Lung (tissue), 12 donors: ENCODE measurements around the gene PIAS2. TPM values are rescaled to one million over a fixed set of nuclear protein-coding genes. Genes with fewer than 3 reads are reported as not detected.

Source experiments
- ATAC-seq: fragments of 200-7000 bp; cut with Tn5 transposase; one replicate; pipeline ENCODE4 v1.9.1; 2020; ENCODE audit warnings: moderate number of reproducible peaks; ENCODE audit not compliant: insufficient read depth, low FRiP score
- DNase-seq, 3 donors: peaks; one replicate each; pipeline ENCODE4 v3.0.0-alpha.2; 2013 to 2017
- H3K27ac ChIP-seq, 2 donors: one replicate each; pipeline ENCODE4 v1.5.1; 2013; ENCODE audit warnings: mild to moderate bottlenecking in 2 of 2, moderate library complexity in 2 of 2, control low read depth in 1 of 2, inconsistent platforms in 1 of 2, low read depth in 1 of 2, low read length in 1 of 2
- H3K27me3 ChIP-seq, 3 donors: one replicate each; pipeline ENCODE4 v1.5.1; 2013; ENCODE audit warnings: low read length in 2 of 3; ENCODE audit not compliant: control insufficient read depth in 3 of 3, insufficient read depth in 3 of 3
- H3K36me3 ChIP-seq, 4 donors: one replicate each; pipeline ENCODE4 v1.5.1; 2013; ENCODE audit warnings: low read length in 4 of 4, mild to moderate bottlenecking in 1 of 4, moderate library complexity in 1 of 4; ENCODE audit not compliant: control insufficient read depth in 4 of 4, insufficient read depth in 4 of 4
- H3K4me1 ChIP-seq, 5 donors: one replicate each; pipeline ENCODE4 v1.5.1; 2013; ENCODE audit warnings: low read length in 5 of 5, mild to moderate bottlenecking in 2 of 5, moderate library complexity in 1 of 5; ENCODE audit not compliant: control insufficient read depth in 5 of 5, insufficient read depth in 5 of 5
- H3K4me3 ChIP-seq: one replicate; pipeline ENCODE4 v1.5.1; 2013; ENCODE audit warnings: mild to moderate bottlenecking, control low read depth, moderate library complexity
- H3K9ac ChIP-seq, 2 donors: one replicate each; pipeline ENCODE4 v1.5.1; 2013; ENCODE audit warnings: low read length in 2 of 2, control low read depth in 1 of 2; ENCODE audit not compliant: insufficient read depth in 1 of 2
- H3K9me3 ChIP-seq, 4 donors: one replicate each; pipeline ENCODE4 v1.5.1; 2013; ENCODE audit warnings: low read length in 3 of 4, mild to moderate bottlenecking in 1 of 4, moderate library complexity in 1 of 4; ENCODE audit not compliant: control insufficient read depth in 4 of 4, insufficient read depth in 3 of 4
- CTCF ChIP-seq: IDR thresholded peaks from 2 replicates; pipeline ENCODE4 v1.5.1; 2012; ENCODE audit warnings: mild to moderate bottlenecking; ENCODE audit errors: control extremely low read depth, extremely low read depth
- WGBS, 2 donors: extraction: QIAGEN DNeasy Blood & Tissue Kit; methylation state at CpG; one replicate each; pipeline ENCODE4 v1.1.7; 2013; 5-methylcytosine and 5-hydroxymethylcytosine counted together
- polyA plus RNA-seq, 2 donors: library from polyadenylated mRNA; stranded (reverse); fragments of 200-250 nt; gene quantifications; one replicate each; pipeline ENCODE4 v1.2.1, GENCODE V29; 2013
- total RNA-seq, 2 donors: library from RNA; depleted of rRNA in 1 of 2; stranded (reverse); fragments of >200 nt in 1 of 2; gene quantifications; one replicate each; pipeline ENCODE4 v1.2.1, GENCODE V29; 2014 to 2021
- donor health status: control.
- donor health status: control.
- donor health status: Bipolar disorder and iron deficiency.
- donor health status: healthy.
- donor health status: DM: yes; HTN: yes; CAD: no.

The PIAS2 gene
- total and polyA plus RNA-seq, 4 donors = 4.2 to 47.6 (median 18.0) TPM

- no peak overlapping the region for H3K4me3 ChIP-seq
- no peaks in the 10 kb centered on the region for H3K36me3 ChIP-seq
- peak in 1 of 3 donors; percentile 3 for DNase-seq
- peaks cover 0 to 10% (median 0%) of the 10 kb centered on the region in 4 donors for H3K9me3 ChIP-seq
- H3K4me1 ChIP-seq = peaks cover 0 to 17% (median 0%) of the 10 kb centered on the region in 5 donors
- H3K9ac ChIP-seq = no peak overlapping the region
- peaks cover 11 to 61% (median 52%) of the 10 kb centered on the region in 3 donors for H3K27me3 ChIP-seq
- no peak overlapping the region for H3K27ac ChIP-seq
- no peak for ATAC-seq
- WGBS, 2 donors = 47 to 48% methylated on average over 13 of the region's 13 CpGs
- no peak for TF ChIP-seq CTCF
These were observed 162.5 kb downstream of the PIAS2 start for GRCh38 chr18:46754661-46755292.

GRCh38 chr18:46754188-46754587 is 163.1 kb downstream of the PIAS2 start:
- H3K27ac ChIP-seq = no peak overlapping the region
- no peak for TF ChIP-seq CTCF
- H3K27me3 ChIP-seq = peaks cover 11 to 55% (median 46%) of the 10 kb centered on the region in 3 donors
- 59 to 62% methylated on average over 3 of the region's 3 CpGs for WGBS, 2 donors
- H3K9me3 ChIP-seq = peaks cover 0 to 10% (median 0%) of the 10 kb centered on the region in 4 donors
- no peak for ATAC-seq
- H3K4me3 ChIP-seq = no peak overlapping the region
- no peaks in the 10 kb centered on the region for H3K36me3 ChIP-seq
- H3K4me1 ChIP-seq = peaks cover 0 to 17% (median 0%) of the 10 kb centered on the region in 5 donors
- no peak for DNase-seq
- H3K9ac ChIP-seq = no peak overlapping the region

Other genes with a start within 250 kb of the PIAS2 start
- gene ST8SIA5, start 160.5 kb downstream of the PIAS2 start, total RNA-seq = under 1 TPM; 0.09 TPM
- gene ST8SIA5, start 160.5 kb downstream of the PIAS2 start, polyA plus RNA-seq = under 1 TPM; 0.06 to 0.08 TPM
- gene KATNAL2, start 95 bp upstream of the PIAS2 start, total RNA-seq = 1 to 10 TPM; 6.4 to 8.0 TPM
- gene KATNAL2, start 95 bp upstream of the PIAS2 start, polyA plus RNA-seq = 1 to 10 TPM; 1.5 to 1.9 TPM
- gene ELOA2, start 118.1 kb upstream of the PIAS2 start, total RNA-seq = not detected
- gene ELOA2, start 118.1 kb upstream of the PIAS2 start, polyA plus RNA-seq = not detected
- 10 to 100 TPM; 36.2 to 38.2 TPM for gene HDHD2, start 233.0 kb upstream of the PIAS2 start, total RNA-seq
- gene HDHD2, start 233.0 kb upstream of the PIAS2 start, polyA plus RNA-seq = 10 to 100 TPM; 16.7 to 24.0 TPM